ENCODE results near the gene APOL5. TPM values are rescaled to one million over a fixed set of nuclear protein-coding genes. Genes with fewer than 3 reads are reported as not detected.
"Not testable (repeated sequence)": the region's sequence is repeated elsewhere in the genome, so short reads cannot be mapped to it uniquely, and the experiment has no call there.

Gene APOL5, protein sequence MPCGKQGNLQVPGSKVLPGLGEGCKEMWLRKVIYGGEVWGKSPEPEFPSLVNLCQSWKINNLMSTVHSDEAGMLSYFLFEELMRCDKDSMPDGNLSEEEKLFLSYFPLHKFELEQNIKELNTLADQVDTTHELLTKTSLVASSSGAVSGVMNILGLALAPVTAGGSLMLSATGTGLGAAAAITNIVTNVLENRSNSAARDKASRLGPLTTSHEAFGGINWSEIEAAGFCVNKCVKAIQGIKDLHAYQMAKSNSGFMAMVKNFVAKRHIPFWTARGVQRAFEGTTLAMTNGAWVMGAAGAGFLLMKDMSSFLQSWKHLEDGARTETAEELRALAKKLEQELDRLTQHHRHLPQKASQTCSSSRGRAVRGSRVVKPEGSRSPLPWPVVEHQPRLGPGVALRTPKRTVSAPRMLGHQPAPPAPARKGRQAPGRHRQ
- total RNA-seq (2014; rRNA removed; shearing (Covaris generic)) = not detected in 2 replicates

DNA sequence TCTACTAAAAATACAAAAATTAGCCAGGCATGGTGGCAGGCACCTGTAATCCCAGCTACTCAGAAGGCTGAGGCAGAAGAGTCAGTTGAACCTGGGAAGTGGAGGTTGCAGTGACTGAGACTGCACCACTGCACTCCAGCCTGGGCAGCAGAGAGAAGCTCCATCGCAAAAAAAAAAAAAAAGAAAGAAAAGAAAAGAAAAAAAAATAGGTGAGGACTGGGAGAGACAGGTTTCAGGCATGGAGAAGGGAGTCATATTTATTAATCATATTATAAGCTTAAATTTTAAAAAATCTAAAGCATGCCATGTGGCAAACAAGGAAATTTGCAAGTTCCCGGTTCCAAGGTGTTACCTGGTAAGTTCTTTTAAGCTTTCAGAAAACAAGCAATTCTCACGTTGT is at the start of gene APOL5:
Gene APOL5 (plus strand): TSS at position 301 of the 400 bp plus-strand sequence. CDS start 0 bp downstream, at position 301.
- H3K4me1 ChIP-seq = no peaks in the 10 kb centered on the region
- no peak for DNase-seq
- no peak within 1 kb of the TSS for H3K27ac ChIP-seq
- 0 out of 2 replicates have a peak, but pooled peaks cover 2% of the 10 kb centered on the region for H3K9me3 ChIP-seq (replicated peaks)
- H3K27me3 ChIP-seq = no peaks in the 10 kb centered on the region
- no peak within 1 kb of the TSS for H3K4me3 ChIP-seq
- H3K36me3 ChIP-seq = no peaks in the 10 kb centered on the region

DNA sequence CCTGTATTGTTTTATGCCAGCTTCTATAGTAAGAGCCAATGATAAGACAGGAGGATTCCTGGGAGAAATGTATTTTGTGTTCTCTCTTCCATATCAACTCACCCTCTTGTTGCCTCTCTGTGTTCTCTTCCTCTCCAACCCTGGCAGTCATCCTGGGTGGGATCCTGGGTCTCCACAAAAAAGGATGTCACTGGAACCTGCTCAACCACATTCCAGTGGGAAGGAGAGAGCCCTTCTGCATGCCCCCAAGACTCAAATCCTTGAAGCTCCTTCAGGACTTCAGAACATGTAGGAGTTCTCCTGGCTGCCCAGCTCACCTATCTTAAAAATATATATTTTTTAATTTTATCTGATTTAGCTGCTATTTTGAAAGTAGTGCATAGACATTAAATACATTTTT is 43.3 kb upstream of the APOL5 start:
- H3K36me3 ChIP-seq = no peaks in the 10 kb centered on the region
- no peak overlapping the region for H3K4me3 ChIP-seq
- H3K27ac ChIP-seq = no peak overlapping the region
- no peaks in the 10 kb centered on the region for H3K4me1 ChIP-seq
- no peaks in the 10 kb centered on the region for H3K27me3 ChIP-seq
- H3K9me3 ChIP-seq (replicated peaks) = no peaks in the 10 kb centered on the region
- DNase-seq = no peak

DNA sequence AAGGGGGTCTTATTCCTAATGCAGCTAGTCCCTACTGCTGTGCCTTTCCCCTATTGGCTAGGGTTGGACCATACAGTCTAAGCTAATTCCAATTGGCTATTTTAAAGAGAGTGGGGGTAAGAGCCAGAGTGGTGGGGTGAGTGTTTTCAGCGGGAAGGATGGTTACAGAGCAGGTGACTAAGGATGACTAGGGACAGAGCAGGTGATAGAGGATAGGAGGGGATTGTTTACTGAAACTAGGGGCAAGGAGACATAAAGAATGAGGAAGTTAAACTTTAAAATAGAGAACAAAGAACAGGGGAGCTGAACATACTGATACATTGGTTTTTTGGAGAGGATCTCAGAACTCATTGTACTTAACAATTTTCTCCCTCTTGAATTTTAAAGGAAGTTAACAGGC is 41.6 kb upstream of the APOL5 start:
- not testable (repeated sequence) for H3K4me3 ChIP-seq; H3K4me1 ChIP-seq; H3K27me3 ChIP-seq; DNase-seq; H3K36me3 ChIP-seq; H3K27ac ChIP-seq; H3K9me3 ChIP-seq (replicated peaks)

DNA sequence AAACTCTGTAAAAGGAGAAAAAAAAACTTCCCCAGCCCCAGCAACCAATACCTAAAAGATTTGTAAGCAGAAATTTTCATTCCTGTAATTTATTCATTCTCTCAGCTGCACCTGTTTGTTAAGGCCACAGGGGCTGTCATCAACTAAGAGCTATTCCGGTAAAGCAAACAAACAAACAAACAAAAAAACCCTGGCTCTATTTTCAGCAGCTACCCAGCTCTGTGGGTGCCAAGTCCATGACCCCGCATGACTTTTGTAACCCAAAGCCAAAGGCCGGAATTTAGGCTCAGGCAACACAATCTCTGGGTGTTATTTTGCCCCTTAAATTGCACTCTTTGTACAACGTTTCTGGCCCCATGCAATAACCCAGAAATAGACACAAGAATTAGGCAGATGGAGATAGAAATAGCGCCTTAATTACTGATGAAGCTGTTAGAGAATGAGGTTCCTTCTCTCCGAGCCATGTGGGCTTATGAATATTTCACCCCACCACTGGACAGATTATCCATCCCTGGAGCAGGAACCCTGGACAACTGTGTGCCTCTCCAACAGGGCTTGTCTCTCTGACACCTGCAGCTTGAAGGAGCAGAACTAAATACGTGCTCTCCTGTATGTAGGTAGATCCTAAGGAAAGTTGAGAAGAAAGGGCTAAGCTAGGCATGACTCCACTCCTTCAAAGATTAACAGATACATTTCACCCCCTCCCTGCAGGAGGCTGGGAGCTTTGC is 40.0 kb upstream of the APOL5 start:
- no peaks in the 10 kb centered on the region for H3K4me1 ChIP-seq
- no peak overlapping the region for H3K27ac ChIP-seq
- H3K36me3 ChIP-seq = no peaks in the 10 kb centered on the region
- H3K4me3 ChIP-seq = no peak overlapping the region
- H3K9me3 ChIP-seq (replicated peaks) = no peaks in the 10 kb centered on the region
- DNase-seq = peak in 1 of 2 experiments; percentile 2
- no peaks in the 10 kb centered on the region for H3K27me3 ChIP-seq

DNA sequence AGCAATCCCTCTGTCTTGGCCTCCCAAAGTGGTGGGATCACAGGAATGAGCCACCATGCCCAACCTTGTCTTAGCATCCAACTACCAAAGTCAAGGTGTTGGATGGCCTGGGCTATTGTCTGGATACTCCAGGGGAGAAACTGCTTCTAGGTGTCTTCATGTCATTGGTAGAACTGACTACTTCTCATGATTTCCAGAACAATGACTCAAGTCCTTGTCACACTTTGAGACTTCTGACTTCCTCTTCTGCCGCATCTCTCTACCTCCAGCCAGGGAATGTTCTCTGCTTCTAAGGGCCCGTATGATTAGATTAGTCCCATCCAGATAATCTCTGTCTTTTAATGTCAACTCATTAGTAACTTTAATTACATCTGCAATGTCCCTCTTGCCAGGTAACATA is 38.8 kb upstream of the APOL5 start:
- Histone ChIP-seq H3K36me3 (no peaks in the 10 kb centered on the region), H3K4me3 (no peak overlapping the region), H3K27ac (no peak overlapping the region), H3K27me3 (no peaks in the 10 kb centered on the region), H3K9me3 (replicated peaks) (no peaks in the 10 kb centered on the region), H3K4me1 (no peaks in the 10 kb centered on the region)
- no peak for DNase-seq

DNA sequence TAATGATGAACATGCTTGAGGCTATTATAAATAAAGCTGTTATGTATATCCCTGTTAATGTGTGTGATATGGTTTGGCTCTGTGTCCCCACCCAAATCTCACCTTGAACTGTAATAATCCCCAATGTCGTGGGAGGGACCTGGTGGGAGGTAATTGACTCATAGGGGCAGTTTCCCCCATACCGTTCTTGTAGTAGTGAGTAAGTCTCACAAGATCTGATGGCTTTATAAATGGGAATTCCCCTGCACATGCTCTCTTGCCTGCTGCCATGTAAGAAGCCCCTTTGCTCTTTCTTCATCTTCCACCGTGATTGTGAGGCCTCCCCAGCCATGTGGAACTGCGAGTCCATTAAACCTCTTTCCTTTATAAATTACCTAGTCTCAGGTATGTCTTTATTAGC is 38.2 kb upstream of the APOL5 start:
- H3K27me3 ChIP-seq; H3K27ac ChIP-seq; H3K4me3 ChIP-seq; DNase-seq; H3K4me1 ChIP-seq; H3K36me3 ChIP-seq; H3K9me3 ChIP-seq (replicated peaks): not testable (repeated sequence)

DNA sequence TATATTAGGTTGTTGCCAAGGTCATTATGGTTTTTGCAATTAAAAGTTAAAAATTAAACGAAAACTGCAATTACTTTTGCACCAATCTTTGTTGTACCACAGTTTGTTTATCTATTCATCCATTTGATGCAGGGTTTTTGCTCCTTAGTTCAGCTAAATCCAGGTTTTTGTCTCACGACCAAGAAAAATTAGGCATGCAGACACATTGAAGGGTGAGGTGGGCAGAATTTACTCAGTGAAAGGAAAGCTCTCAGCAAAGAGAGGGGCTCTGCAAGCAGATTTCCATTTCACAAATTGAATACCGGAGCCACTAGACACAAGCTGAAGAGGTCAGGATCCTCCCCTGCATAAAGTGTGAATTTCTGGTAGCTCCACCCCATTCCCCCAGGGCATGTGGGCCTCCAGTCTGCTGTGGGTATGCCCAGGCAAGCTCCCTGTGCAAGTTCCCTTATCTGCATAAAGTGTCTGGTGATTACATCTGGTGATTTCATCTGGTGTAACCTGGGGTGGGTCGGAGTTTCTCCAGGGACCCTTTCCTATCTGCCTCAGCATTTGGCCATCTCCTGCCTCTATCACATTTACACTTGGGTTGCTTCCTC is 36.1 kb upstream of the APOL5 start:
- Histone ChIP-seq H3K4me3 (no peak overlapping the region), H3K27me3 (no peaks in the 10 kb centered on the region), H3K4me1 (no peaks in the 10 kb centered on the region), H3K36me3 (no peaks in the 10 kb centered on the region), H3K9me3 (replicated peaks) (no peaks in the 10 kb centered on the region), H3K27ac (no peak overlapping the region)
- DNase-seq = no peak

DNA sequence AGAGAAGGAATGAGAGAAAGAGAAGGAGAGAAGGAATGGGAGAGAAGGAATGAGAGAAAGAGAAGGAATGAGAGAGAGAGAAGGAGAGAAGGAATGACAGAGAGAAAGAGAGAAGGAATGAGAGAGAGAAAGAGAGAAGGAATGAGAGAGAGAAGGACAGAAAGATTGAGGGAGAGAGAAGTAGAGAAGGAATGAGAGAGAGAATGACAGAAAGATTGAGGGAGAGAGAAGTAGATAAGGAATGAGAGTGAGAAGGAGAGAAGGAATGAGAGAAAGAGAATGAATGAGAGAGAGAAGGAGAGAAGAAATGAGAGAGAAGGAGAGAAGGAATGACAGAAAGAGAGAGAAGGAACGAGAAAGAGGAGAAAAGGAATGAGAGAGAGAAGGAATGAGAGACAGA is 34.1 kb upstream of the APOL5 start:
- no peaks in the 10 kb centered on the region for H3K36me3 ChIP-seq
- no peaks in the 10 kb centered on the region for H3K4me1 ChIP-seq
- no peak overlapping the region for H3K27ac ChIP-seq
- no peaks in the 10 kb centered on the region for H3K27me3 ChIP-seq
- H3K4me3 ChIP-seq = no peak overlapping the region
- no peak for DNase-seq
- no peaks in the 10 kb centered on the region for H3K9me3 ChIP-seq (replicated peaks)

DNA sequence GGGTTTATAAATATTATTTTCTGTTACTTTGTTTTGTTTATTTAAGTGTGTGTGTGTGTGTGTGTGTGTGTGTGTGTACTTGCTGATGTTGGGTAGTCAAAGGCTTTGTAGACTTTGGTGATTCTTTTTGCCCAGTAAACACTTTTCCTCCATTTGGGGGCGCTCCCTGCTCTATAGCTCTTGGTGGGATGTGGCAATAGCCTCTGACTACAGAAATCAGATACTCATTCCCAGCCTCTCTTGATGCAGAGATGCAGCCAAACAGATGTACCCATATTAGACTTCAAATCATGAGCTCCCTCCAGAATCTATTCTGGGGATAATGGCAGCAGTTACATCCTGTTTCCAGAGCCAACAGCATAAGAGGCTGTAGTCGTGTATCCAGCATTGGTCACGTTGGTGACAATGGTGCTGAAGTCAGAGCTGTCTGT is 33.4 kb upstream of the APOL5 start:
- Histone ChIP-seq H3K27me3 (no peaks in the 10 kb centered on the region), H3K27ac (no peak overlapping the region), H3K9me3 (replicated peaks) (no peaks in the 10 kb centered on the region), H3K36me3 (no peaks in the 10 kb centered on the region), H3K4me1 (no peaks in the 10 kb centered on the region), H3K4me3 (no peak overlapping the region)
- peak; percentile 37 to 63 for DNase-seq

DNA sequence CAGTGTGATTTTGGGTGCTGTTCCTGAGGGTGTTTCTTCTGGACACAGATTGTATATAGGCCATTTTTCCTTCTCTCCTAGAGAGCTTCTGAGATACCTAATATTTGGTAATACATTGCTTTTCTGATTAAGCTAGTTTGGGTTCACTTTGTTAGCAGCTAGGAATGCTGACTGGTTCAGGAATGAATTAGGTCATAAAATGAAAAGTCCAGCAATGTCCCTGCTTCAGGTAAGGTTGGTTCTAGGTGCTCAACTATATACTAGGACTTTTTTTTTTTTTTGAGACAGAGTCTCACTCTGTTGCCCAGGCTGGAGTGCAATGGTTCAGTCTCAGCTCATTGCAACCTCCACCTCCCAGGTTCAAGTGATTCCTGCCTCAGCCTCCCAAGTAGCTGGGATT is 32.9 kb upstream of the APOL5 start:
- no peak overlapping the region for H3K4me3 ChIP-seq
- H3K9me3 ChIP-seq (replicated peaks) = no peaks in the 10 kb centered on the region
- H3K27ac ChIP-seq = no peak overlapping the region
- no peaks in the 10 kb centered on the region for H3K27me3 ChIP-seq
- no peak for DNase-seq
- H3K36me3 ChIP-seq = no peaks in the 10 kb centered on the region
- no peaks in the 10 kb centered on the region for H3K4me1 ChIP-seq

DNA sequence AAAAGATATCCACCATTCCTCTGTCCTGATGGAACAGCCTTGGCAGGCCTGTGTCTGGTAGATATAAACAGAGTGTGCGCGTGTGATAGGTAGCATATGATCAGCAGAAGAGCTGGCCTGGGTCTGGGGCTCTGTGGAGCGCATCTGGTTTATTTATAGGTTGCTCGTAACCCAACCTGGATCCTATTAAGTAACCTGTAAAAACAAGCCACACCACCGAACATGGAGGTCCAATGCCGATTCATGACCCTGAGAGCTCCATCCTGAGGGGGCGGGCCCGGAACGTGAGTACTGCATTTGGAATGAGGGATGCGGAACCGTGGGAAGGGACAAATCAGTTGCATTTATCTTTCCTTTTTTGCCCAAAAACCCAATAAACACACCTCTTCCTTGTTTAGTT is 31.9 kb upstream of the APOL5 start:
- H3K4me3 ChIP-seq = no peak overlapping the region
- H3K9me3 ChIP-seq (replicated peaks) = no peaks in the 10 kb centered on the region
- H3K27ac ChIP-seq = no peak overlapping the region
- no peak for DNase-seq
- no peaks in the 10 kb centered on the region for H3K4me1 ChIP-seq
- H3K36me3 ChIP-seq = no peaks in the 10 kb centered on the region
- H3K27me3 ChIP-seq = no peaks in the 10 kb centered on the region

DNA sequence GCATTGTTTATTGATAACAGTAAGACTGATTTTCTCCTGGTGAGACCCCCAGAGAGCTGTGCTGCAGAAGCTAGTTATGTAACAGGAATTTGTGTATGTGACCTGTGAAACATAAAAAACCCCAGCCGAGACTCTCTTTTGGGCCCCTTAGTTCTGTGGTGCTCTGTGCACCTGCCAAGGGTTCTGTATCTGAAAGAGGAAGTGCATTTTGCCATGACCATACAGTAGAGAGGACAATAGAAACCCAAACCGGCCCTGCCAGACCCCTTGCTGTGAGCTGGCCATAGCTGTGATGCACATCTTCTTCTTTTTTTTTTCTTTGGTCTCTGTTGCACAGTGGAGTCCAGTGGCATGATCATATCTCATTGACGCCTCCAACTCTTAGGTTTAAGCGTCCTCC is 31.4 kb upstream of the APOL5 start:
- DNase-seq = no peak
- H3K36me3 ChIP-seq = no peaks in the 10 kb centered on the region
- H3K4me1 ChIP-seq = no peaks in the 10 kb centered on the region
- no peak overlapping the region for H3K4me3 ChIP-seq
- no peaks in the 10 kb centered on the region for H3K9me3 ChIP-seq (replicated peaks)
- H3K27me3 ChIP-seq = no peaks in the 10 kb centered on the region
- H3K27ac ChIP-seq = no peak overlapping the region

DNA sequence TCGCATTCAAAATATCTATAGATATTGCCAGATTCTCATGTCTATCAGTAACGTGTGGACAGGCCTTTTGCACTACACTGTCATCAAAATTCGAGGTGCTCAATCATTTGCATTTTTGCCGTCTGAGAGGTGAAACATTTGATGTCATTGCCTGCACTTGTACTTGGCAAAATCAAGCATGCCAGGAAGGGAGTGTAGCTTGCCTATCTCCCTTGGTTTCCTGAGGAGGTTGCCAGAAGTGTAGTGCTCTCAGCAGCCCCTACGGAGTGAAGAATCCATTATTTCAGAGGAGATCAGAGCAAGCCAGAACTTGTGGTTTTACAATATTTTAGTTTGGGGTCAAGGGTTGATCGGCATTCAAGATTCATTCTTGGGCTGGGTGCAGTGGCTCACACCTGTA is 30.2 kb upstream of the APOL5 start:
- no peaks in the 10 kb centered on the region for H3K36me3 ChIP-seq

DNA sequence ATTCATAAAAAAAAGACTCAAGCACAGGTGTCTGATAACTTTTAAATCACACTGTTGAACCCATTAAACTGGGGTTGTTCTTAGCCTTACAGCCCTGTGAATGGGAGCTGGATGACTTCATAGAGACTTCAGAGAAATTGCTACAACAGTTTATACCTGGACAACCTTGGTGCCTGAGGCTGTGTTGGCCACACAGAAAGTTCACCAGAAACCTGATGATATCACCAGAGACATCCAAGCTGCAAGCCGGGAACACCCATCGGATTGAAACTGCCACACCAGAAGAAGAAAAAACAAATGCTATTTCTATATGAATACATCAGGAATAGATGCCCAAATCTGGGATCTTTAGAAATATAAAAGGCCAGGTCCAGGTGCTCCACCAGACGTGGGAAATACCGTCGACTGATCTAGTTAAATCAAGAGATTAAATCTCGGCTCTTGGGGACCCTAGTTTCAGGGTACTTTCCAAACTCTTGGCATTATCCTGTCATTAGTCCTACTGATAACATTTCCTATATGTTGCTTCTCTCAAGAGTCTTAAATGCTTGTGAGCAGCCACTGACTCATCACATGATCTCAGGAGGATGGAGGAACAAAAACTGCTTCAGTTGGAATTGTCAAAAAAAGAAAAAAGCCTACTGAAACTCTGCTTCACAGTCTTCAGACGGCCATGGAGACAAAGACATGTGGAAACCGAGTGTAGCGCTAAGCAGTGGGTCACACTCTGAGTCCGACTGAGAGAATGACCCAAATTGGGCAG is 28.6 kb upstream of the APOL5 start:
- DNase-seq = no peak
- H3K27me3 ChIP-seq = no peaks in the 10 kb centered on the region
- H3K27ac ChIP-seq = no peak overlapping the region
- H3K4me3 ChIP-seq = no peak overlapping the region
- H3K9me3 ChIP-seq (replicated peaks) = no peaks in the 10 kb centered on the region
- H3K36me3 ChIP-seq = no peaks in the 10 kb centered on the region
- H3K4me1 ChIP-seq = no peaks in the 10 kb centered on the region

More for the DNA sequence above, 30.2 kb upstream of the APOL5 start:
- DNase-seq = no peak
- H3K9me3 ChIP-seq (replicated peaks) = no peaks in the 10 kb centered on the region
- no peaks in the 10 kb centered on the region for H3K27me3 ChIP-seq
- no peaks in the 10 kb centered on the region for H3K4me1 ChIP-seq
- H3K27ac ChIP-seq = no peak overlapping the region
- no peak overlapping the region for H3K4me3 ChIP-seq

DNA sequence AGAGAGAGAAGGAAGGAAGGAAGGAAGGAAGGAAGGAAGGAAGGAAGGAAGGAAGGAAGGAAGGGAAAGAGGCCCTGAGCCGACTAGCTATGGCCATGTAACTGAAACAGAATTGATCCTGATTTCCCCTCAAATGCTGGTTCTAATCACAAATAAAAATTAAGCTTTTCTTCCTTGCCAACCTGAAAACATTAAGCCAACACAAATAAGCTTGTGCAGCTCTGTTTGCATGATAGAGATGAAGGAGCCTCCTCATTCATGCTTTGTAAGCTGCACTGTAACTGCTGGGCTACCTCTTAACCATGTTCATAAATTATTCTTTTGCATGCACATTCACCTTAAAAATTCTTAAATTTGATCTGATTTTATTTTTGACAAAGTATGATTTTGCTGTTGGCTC is 27.7 kb upstream of the APOL5 start:
- no peaks in the 10 kb centered on the region for H3K27me3 ChIP-seq
- DNase-seq = no peak
- H3K4me3 ChIP-seq = no peak overlapping the region
- no peaks in the 10 kb centered on the region for H3K4me1 ChIP-seq
- H3K27ac ChIP-seq = no peak overlapping the region
- H3K9me3 ChIP-seq (replicated peaks) = no peaks in the 10 kb centered on the region
- H3K36me3 ChIP-seq = no peaks in the 10 kb centered on the region
